ENCODE data around the gene SEL1L.

- TF ChIP-seq EZH2 (IDR thresholded peaks at IDR 0.05) (no peak), POLR2AphosphoS5 (IDR thresholded peaks at IDR 0.05; ENCODE audit: borderline replicate concordance, low read depth, low read length) (no peak), FOXP2 (optimal IDR thresholded peaks at IDR 0.05; ENCODE audit: control extremely low read depth, extremely low read length, insufficient read depth) (no peak)
Observed at GRCh38 chr14:81567302-81567701, 33.6 kb upstream of the SEL1L start.
